ENCODE data around the gene DRC7.

DRC7 gene

DNA sequence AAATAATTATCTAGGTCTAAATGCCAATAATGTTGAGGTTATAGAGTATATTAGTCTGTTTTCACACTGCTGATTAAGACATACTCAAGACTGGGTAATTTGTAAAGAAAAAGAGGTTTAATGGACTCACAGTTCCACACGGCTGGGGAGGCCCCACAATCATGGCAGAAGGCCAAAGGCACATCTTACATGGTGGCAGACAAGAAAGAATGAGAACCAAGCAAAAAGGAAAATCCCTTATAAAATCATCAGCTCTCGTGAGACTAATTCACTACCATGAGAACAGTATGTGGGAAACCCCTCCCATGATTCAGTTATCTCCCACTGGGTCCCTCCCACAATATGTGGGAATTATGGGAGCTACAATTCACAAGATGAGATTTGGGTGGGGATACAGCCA lies 38.1 kb downstream of the DRC7 start:
- Histone ChIP-seq H3K27ac (ENCODE audit: low read depth, low read length) (no peak overlapping the region), H3K9me3 (ENCODE audit: control insufficient read depth in 5 of 5, low read length in 5 of 5) (no peaks in the 10 kb centered on the region), H3K27me3 (ENCODE audit: control insufficient read depth in 5 of 5, insufficient read depth in 4 of 5, low read length in 5 of 5) (no peaks in the 10 kb centered on the region), H3K4me1 (ENCODE audit: control insufficient read depth in 5 of 5, insufficient read depth in 5 of 5, low read length in 5 of 5) (peaks cover 6 to 27% (median 23%) of the 10 kb centered on the region in 5 donors), H3K4me3 (ENCODE audit: low read depth in 1 of 5, low read length in 5 of 5) (no peak overlapping the region), H3K36me3 (ENCODE audit: control insufficient read depth in 5 of 5, insufficient read depth in 5 of 5, low read length in 5 of 5) (no peaks in the 10 kb centered on the region), H3K9ac (ENCODE audit: low read length in 5 of 5) (no peak overlapping the region)

GRCh38 chr16:57734308-57734924 lies 39.8 kb downstream of the DRC7 start:
- peak overlapping the region in 4 of 5 donors; percentile 84 to 96 (median 90) for H3K9ac ChIP-seq (ENCODE audit: low read length in 5 of 5)
- H3K27me3 ChIP-seq (ENCODE audit: control insufficient read depth in 5 of 5, insufficient read depth in 4 of 5, low read length in 5 of 5): no peaks in the 10 kb centered on the region
- peaks cover 6 to 27% (median 23%) of the 10 kb centered on the region in 5 donors for H3K4me1 ChIP-seq (ENCODE audit: control insufficient read depth in 5 of 5, insufficient read depth in 5 of 5, low read length in 5 of 5)
- H3K27ac ChIP-seq (ENCODE audit: low read depth, low read length): peak overlapping the region; percentile 51
- peaks cover 0 to 2% (median 0%) of the 10 kb centered on the region in 5 donors for H3K36me3 ChIP-seq (ENCODE audit: control insufficient read depth in 5 of 5, insufficient read depth in 5 of 5, low read length in 5 of 5)
- H3K9me3 ChIP-seq (ENCODE audit: control insufficient read depth in 5 of 5, low read length in 5 of 5): no peaks in the 10 kb centered on the region
- H3K4me3 ChIP-seq (ENCODE audit: low read depth in 1 of 5, low read length in 5 of 5): peak overlapping the region; percentile 77 to 92 (median 85)

- Histone ChIP-seq H3K4me1 (ENCODE audit: control insufficient read depth in 5 of 5, insufficient read depth in 5 of 5, low read length in 5 of 5) (peaks cover 6 to 27% (median 23%) of the 10 kb centered on the region in 5 donors), H3K4me3 (ENCODE audit: low read depth in 1 of 5, low read length in 5 of 5) (peak overlapping the region; percentile 77 to 97 (median 92)), H3K27ac (ENCODE audit: low read depth, low read length) (peak overlapping the region; percentile 51), H3K36me3 (ENCODE audit: control insufficient read depth in 5 of 5, insufficient read depth in 5 of 5, low read length in 5 of 5) (peaks cover 0 to 4% (median 0%) of the 10 kb centered on the region in 5 donors), H3K9ac (ENCODE audit: low read length in 5 of 5) (peak overlapping the region in 4 of 5 donors; percentile 89 to 96 (median 90)), H3K9me3 (ENCODE audit: control insufficient read depth in 5 of 5, low read length in 5 of 5) (no peaks in the 10 kb centered on the region), H3K27me3 (ENCODE audit: control insufficient read depth in 5 of 5, insufficient read depth in 4 of 5, low read length in 5 of 5) (no peaks in the 10 kb centered on the region)
These were observed 40.5 kb downstream of the DRC7 start for GRCh38 chr16:57734925-57735754.

DNA sequence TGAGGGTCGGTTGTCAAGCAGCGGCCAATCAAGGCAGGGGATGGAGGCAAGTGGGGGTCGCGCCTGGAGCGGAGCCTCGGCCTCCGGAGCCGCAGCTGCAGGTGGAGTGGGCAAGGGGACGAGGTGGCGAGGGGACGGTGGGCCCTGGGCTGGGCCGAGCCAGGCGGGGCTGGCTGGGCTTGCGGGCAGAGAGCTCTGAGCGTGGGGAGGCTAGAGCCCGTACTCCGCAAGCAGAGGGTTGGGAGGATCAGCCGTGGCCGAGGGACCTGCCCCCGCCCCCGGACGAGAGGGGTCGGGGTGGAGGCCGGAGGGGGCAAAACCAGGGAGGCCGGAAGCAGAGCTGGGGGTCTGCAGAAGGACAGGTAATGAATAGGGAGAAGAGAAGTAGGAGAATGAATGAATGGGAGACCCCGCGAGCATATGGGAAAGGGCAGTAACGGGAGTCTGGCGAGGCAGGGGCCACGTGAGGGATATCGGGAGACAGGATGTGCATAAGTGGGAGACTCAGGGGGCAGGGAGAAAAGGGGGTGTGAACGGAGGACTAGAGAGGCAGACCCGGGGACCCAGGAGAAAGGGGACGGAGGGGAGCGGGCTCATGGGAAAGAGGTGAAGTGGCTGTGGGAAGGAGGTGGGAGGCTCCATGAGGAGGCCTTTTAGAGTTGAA lies 41.3 kb downstream of the DRC7 start, which contains the start of gene KATNB1:
Gene KATNB1 (plus strand): TSS at position 16 of the 664 bp plus-strand sequence. CDS start 1,474 bp downstream, outside the sequence.
- Histone ChIP-seq H3K9ac (ENCODE audit: low read length in 5 of 5) (peak within 1 kb of the TSS; percentile 11 to 96 (median 90)), H3K36me3 (ENCODE audit: control insufficient read depth in 5 of 5, insufficient read depth in 5 of 5, low read length in 5 of 5) (peaks cover 0 to 4% (median 0%) of the 10 kb centered on the region in 5 donors), H3K27ac (ENCODE audit: low read depth, low read length) (peak within 1 kb of the TSS; percentile 51), H3K4me3 (ENCODE audit: low read depth in 1 of 5, low read length in 5 of 5) (peak within 1 kb of the TSS; percentile 82 to 97 (median 92)), H3K27me3 (ENCODE audit: control insufficient read depth in 5 of 5, insufficient read depth in 4 of 5, low read length in 5 of 5) (no peaks in the 10 kb centered on the region), H3K4me1 (ENCODE audit: control insufficient read depth in 5 of 5, insufficient read depth in 5 of 5, low read length in 5 of 5) (peaks cover 6 to 27% (median 23%) of the 10 kb centered on the region in 5 donors), H3K9me3 (ENCODE audit: control insufficient read depth in 5 of 5, low read length in 5 of 5) (no peaks in the 10 kb centered on the region)

DNA sequence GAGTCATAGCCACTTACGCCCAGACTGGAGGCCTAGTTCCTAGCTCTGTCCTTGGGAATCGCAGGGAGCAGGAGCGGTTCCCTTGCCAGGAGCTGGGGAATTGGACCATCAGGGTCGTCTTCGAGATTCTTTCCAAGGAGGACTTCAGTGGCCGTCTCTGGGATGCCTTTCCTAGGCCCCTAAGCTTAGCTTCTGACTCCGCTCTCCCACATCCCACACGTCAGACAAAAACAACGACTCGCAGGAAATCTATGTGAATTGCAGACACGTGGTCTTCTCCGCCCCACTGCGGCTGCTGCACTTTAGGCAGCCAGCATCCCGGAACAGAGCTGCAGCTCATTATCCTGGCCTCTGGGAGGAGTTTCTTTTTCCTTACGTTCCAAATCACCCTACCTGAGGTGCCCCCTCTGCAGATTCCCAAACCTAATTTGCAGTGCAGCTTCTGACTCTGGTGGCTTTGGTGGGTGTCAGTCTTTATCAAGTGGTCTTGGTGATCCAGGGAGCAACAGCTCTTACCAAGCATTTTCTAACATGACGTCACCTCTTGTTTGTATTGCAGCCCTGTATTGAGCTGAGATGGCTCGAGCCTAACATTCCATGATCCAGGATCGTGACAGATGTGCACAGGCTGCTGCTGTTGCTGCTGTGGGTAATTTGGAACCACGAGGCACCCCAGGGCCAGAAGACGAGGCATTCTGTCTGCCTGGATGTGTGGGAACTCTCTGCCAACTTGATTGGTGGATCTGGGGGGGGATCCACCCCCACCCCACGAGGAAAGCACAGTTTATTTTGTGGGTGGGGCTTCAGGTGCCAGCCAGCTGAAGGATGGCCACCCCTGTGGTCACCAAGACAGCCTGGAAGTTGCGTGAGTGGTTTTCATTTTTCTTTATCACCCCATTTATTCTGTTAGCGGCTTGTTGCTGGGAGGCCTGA lies 42.1 kb downstream of the DRC7 start:
- Histone ChIP-seq H3K4me3 (ENCODE audit: low read depth in 1 of 5, low read length in 5 of 5) (peak overlapping the region; percentile 82 to 97 (median 91)), H3K9me3 (ENCODE audit: control insufficient read depth in 5 of 5, low read length in 5 of 5) (no peaks in the 10 kb centered on the region), H3K27ac (ENCODE audit: low read depth, low read length) (peak overlapping the region; percentile 41), H3K27me3 (ENCODE audit: control insufficient read depth in 5 of 5, insufficient read depth in 4 of 5, low read length in 5 of 5) (no peaks in the 10 kb centered on the region), H3K4me1 (ENCODE audit: control insufficient read depth in 5 of 5, insufficient read depth in 5 of 5, low read length in 5 of 5) (peaks cover 6 to 27% (median 23%) of the 10 kb centered on the region in 5 donors), H3K36me3 (ENCODE audit: control insufficient read depth in 5 of 5, insufficient read depth in 5 of 5, low read length in 5 of 5) (peaks cover 0 to 4% (median 0%) of the 10 kb centered on the region in 5 donors), H3K9ac (ENCODE audit: low read length in 5 of 5) (peak overlapping the region; percentile 11 to 90 (median 79))

- H3K4me1 ChIP-seq (ENCODE audit: control insufficient read depth in 5 of 5, insufficient read depth in 5 of 5, low read length in 5 of 5): peaks cover 6 to 27% (median 23%) of the 10 kb centered on the region in 5 donors
- H3K36me3 ChIP-seq (ENCODE audit: control insufficient read depth in 5 of 5, insufficient read depth in 5 of 5, low read length in 5 of 5): peaks cover 0 to 15% (median 7%) of the 10 kb centered on the region in 5 donors
- no peak overlapping the region for H3K27ac ChIP-seq (ENCODE audit: low read depth, low read length)
- no peak overlapping the region for H3K9ac ChIP-seq (ENCODE audit: low read length in 5 of 5)
- H3K9me3 ChIP-seq (ENCODE audit: control insufficient read depth in 5 of 5, low read length in 5 of 5): no peaks in the 10 kb centered on the region
- no peaks in the 10 kb centered on the region for H3K27me3 ChIP-seq (ENCODE audit: control insufficient read depth in 5 of 5, insufficient read depth in 4 of 5, low read length in 5 of 5)
- H3K4me3 ChIP-seq (ENCODE audit: low read depth in 1 of 5, low read length in 5 of 5): no peak overlapping the region
These were observed 44.2 kb downstream of the DRC7 start for GRCh38 chr16:57738844-57739243.

- no peak overlapping the region for H3K27ac ChIP-seq (ENCODE audit: low read depth, low read length)
- peaks cover 6 to 20% (median 18%) of the 10 kb centered on the region in 5 donors for H3K4me1 ChIP-seq (ENCODE audit: control insufficient read depth in 5 of 5, insufficient read depth in 5 of 5, low read length in 5 of 5)
- peak overlapping the region in 2 of 5 donors; percentile 6 to 15 for H3K9ac ChIP-seq (ENCODE audit: low read length in 5 of 5)
- no peaks in the 10 kb centered on the region for H3K9me3 ChIP-seq (ENCODE audit: control insufficient read depth in 5 of 5, low read length in 5 of 5)
- no peak overlapping the region for H3K4me3 ChIP-seq (ENCODE audit: low read depth in 1 of 5, low read length in 5 of 5)
- peaks cover 0 to 25% (median 13%) of the 10 kb centered on the region in 5 donors for H3K36me3 ChIP-seq (ENCODE audit: control insufficient read depth in 5 of 5, insufficient read depth in 5 of 5, low read length in 5 of 5)
- H3K27me3 ChIP-seq (ENCODE audit: control insufficient read depth in 5 of 5, insufficient read depth in 4 of 5, low read length in 5 of 5): no peaks in the 10 kb centered on the region
These were observed 45.3 kb downstream of the DRC7 start for GRCh38 chr16:57739756-57740422.

DNA sequence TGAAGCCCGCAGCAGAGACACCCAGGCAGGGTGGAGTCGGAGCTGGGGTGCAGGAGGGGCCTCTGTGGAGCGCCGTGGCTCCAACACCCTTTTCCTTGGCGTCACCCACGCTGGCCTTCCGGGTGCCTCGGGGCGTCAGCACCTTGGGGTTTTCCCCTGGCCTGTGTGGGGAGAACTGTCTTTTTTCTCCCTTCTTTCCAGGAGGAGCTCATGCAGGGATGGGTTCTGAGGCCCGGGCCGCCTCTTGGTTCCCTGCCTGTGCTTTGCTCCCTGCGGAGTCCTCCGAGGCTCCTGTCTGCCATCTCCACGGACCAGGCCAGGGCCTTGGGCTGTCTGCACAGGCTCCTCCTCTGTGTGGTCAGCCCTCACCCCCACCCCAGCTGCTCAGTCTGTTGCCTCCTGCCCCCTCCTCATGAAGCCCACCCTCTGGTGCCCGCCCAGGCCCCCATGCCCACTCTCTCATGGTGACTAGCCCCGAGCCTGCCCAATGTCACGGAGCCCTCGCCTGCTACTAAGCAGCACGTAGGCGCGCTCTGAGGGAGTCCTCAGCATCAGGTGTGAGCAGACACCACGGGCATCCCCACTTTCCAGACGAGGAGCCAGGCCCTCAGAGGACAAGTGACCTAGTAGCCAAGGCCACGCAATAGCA lies 45.9 kb downstream of the DRC7 start:
- Histone ChIP-seq H3K9ac (ENCODE audit: low read length in 5 of 5) (no peak overlapping the region), H3K9me3 (ENCODE audit: control insufficient read depth in 5 of 5, low read length in 5 of 5) (no peaks in the 10 kb centered on the region), H3K27me3 (ENCODE audit: control insufficient read depth in 5 of 5, insufficient read depth in 4 of 5, low read length in 5 of 5) (no peaks in the 10 kb centered on the region), H3K27ac (ENCODE audit: low read depth, low read length) (no peak overlapping the region), H3K4me3 (ENCODE audit: low read depth in 1 of 5, low read length in 5 of 5) (no peak overlapping the region), H3K36me3 (ENCODE audit: control insufficient read depth in 5 of 5, insufficient read depth in 5 of 5, low read length in 5 of 5) (peaks cover 0 to 26% (median 13%) of the 10 kb centered on the region in 5 donors), H3K4me1 (ENCODE audit: control insufficient read depth in 5 of 5, insufficient read depth in 5 of 5, low read length in 5 of 5) (peaks cover 6 to 17% (median 16%) of the 10 kb centered on the region in 5 donors)

Measured in subcutaneous abdominal adipose tissue (tissue), 5 donors.